Skeletal muscle tissue (tissue), 4 donors: ENCODE data around the gene PRIMA1. TPM values are rescaled to one million over a fixed set of nuclear protein-coding genes. Genes with fewer than 3 reads are reported as not detected.
A peak's percentile ranks its signal among the peaks of the same experiment; 100 is the strongest.

Experiments used
- H3K27ac ChIP-seq: one replicate; pipeline ENCODE4 v1.7.0; 2013; ENCODE audit warnings: mild to moderate bottlenecking, low read depth, low read length, inconsistent platforms
- H3K27me3 ChIP-seq, 3 donors: one replicate each; pipeline ENCODE4 v1.7.0; 2013; ENCODE audit warnings: low read length in 3 of 3; ENCODE audit not compliant: control insufficient read depth in 3 of 3, insufficient read depth in 3 of 3
- H3K36me3 ChIP-seq, 3 donors: one replicate each; pipeline ENCODE4 v1.7.0; 2013; ENCODE audit warnings: low read length in 3 of 3; ENCODE audit not compliant: control insufficient read depth in 3 of 3, insufficient read depth in 3 of 3
- H3K4me1 ChIP-seq, 3 donors: one replicate each; pipeline ENCODE4 v1.7.0; 2013; ENCODE audit warnings: low read length in 3 of 3, mild to moderate bottlenecking in 3 of 3; ENCODE audit not compliant: control insufficient read depth in 3 of 3, insufficient read depth in 3 of 3
- H3K4me3 ChIP-seq, 3 donors: one replicate each; pipeline ENCODE4 v1.7.0; 2013; ENCODE audit warnings: low read length in 3 of 3
- H3K9ac ChIP-seq, 3 donors: one replicate each; pipeline ENCODE4 v1.7.0; 2013; ENCODE audit warnings: low read length in 3 of 3, mild to moderate bottlenecking in 3 of 3, moderate library complexity in 2 of 3, low read depth in 1 of 3
- H3K9me3 ChIP-seq, 3 donors: one replicate each; pipeline ENCODE4 v1.7.0; 2013; ENCODE audit warnings: low read length in 3 of 3; ENCODE audit not compliant: control insufficient read depth in 3 of 3
- total RNA-seq: library from RNA; depleted of rRNA; stranded (reverse); fragments of >200 nt; gene quantifications from one replicate; pipeline ENCODE4 v1.2.3, GENCODE V29; 2014
- donor health status: Osteomylitis.

The PRIMA1 gene
- total RNA-seq, 1 donor from 2014 or later: 0.52 TPM

GRCh38 chr14:93759719-93760307 is 28.5 kb downstream of the PRIMA1 start:
- H3K36me3 ChIP-seq: no peaks in the 10 kb centered on the region
- H3K9ac ChIP-seq: peak overlapping the region; percentile 50 to 70 (median 62)
- peaks cover 0 to 7% (median 0%) of the 10 kb centered on the region in 3 donors for H3K27me3 ChIP-seq
- peak overlapping the region; percentile 76 for H3K27ac ChIP-seq
- peak overlapping the region; percentile 27 to 45 (median 41) for H3K4me3 ChIP-seq
- H3K9me3 ChIP-seq: no peaks in the 10 kb centered on the region
- peaks cover 10 to 20% (median 11%) of the 10 kb centered on the region in 3 donors for H3K4me1 ChIP-seq

- peaks cover 10 to 29% (median 11%) of the 10 kb centered on the region in 3 donors for H3K4me1 ChIP-seq
- H3K4me3 ChIP-seq: no peak overlapping the region
- H3K27ac ChIP-seq: no peak overlapping the region
- H3K9me3 ChIP-seq: no peaks in the 10 kb centered on the region
- no peaks in the 10 kb centered on the region for H3K27me3 ChIP-seq
- H3K36me3 ChIP-seq: no peaks in the 10 kb centered on the region
- no peak overlapping the region for H3K9ac ChIP-seq
Measured at GRCh38 chr14:93757206-93757605, 31.1 kb downstream of the PRIMA1 start.

- Histone ChIP-seq H3K27me3 (no peaks in the 10 kb centered on the region), H3K4me3 (no peak overlapping the region), H3K4me1 (peaks cover 0 to 13% (median 0%) of the 10 kb centered on the region in 3 donors), H3K9me3 (no peaks in the 10 kb centered on the region), H3K9ac (no peak overlapping the region), H3K27ac (no peak overlapping the region), H3K36me3 (no peaks in the 10 kb centered on the region)
Measured at GRCh38 chr14:93753647-93754046, 34.6 kb downstream of the PRIMA1 start.

GRCh38 chr14:93752980-93753561 is 35.2 kb downstream of the PRIMA1 start:
- H3K9ac ChIP-seq: no peak overlapping the region
- peaks cover 0 to 13% (median 0%) of the 10 kb centered on the region in 3 donors for H3K4me1 ChIP-seq
- no peaks in the 10 kb centered on the region for H3K27me3 ChIP-seq
- H3K27ac ChIP-seq: no peak overlapping the region
- no peak overlapping the region for H3K4me3 ChIP-seq
- no peaks in the 10 kb centered on the region for H3K9me3 ChIP-seq
- no peaks in the 10 kb centered on the region for H3K36me3 ChIP-seq

GRCh38 chr14:93751946-93752655 is 36.2 kb downstream of the PRIMA1 start:
- Histone ChIP-seq H3K9me3 (no peaks in the 10 kb centered on the region), H3K4me1 (peaks cover 0 to 16% (median 0%) of the 10 kb centered on the region in 3 donors), H3K9ac (no peak overlapping the region), H3K36me3 (no peaks in the 10 kb centered on the region), H3K4me3 (no peak overlapping the region), H3K27ac (no peak overlapping the region), H3K27me3 (peaks cover 0 to 2% (median 0%) of the 10 kb centered on the region in 3 donors)

GRCh38 chr14:93749076-93749420 is 39.2 kb downstream of the PRIMA1 start:
- H3K36me3 ChIP-seq: no peaks in the 10 kb centered on the region
- H3K4me1 ChIP-seq: peaks cover 0 to 21% (median 0%) of the 10 kb centered on the region in 3 donors
- H3K27me3 ChIP-seq: peaks cover 0 to 6% (median 0%) of the 10 kb centered on the region in 3 donors
- H3K9me3 ChIP-seq: no peaks in the 10 kb centered on the region
- no peak overlapping the region for H3K4me3 ChIP-seq
- H3K27ac ChIP-seq: no peak overlapping the region
- no peak overlapping the region for H3K9ac ChIP-seq

GRCh38 chr14:93748208-93749075 is 39.8 kb downstream of the PRIMA1 start:
- Histone ChIP-seq H3K9ac (no peak overlapping the region), H3K27ac (no peak overlapping the region)

GRCh38 chr14:93747560-93747959 is 40.7 kb downstream of the PRIMA1 start:
- no peaks in the 10 kb centered on the region for H3K36me3 ChIP-seq
- no peaks in the 10 kb centered on the region for H3K9me3 ChIP-seq
- H3K9ac ChIP-seq: no peak overlapping the region
- no peak overlapping the region for H3K4me3 ChIP-seq
- H3K27me3 ChIP-seq: peaks cover 0 to 6% (median 0%) of the 10 kb centered on the region in 3 donors
- no peak overlapping the region for H3K27ac ChIP-seq
- peaks cover 0 to 18% (median 0%) of the 10 kb centered on the region in 3 donors for H3K4me1 ChIP-seq

More at GRCh38 chr14:93748208-93749075, 39.8 kb downstream of the PRIMA1 start:
- Histone ChIP-seq H3K36me3 (no peaks in the 10 kb centered on the region), H3K9me3 (no peaks in the 10 kb centered on the region), H3K4me1 (peaks cover 0 to 18% (median 0%) of the 10 kb centered on the region in 3 donors), H3K27me3 (peaks cover 0 to 6% (median 0%) of the 10 kb centered on the region in 3 donors), H3K4me3 (no peak overlapping the region)

GRCh38 chr14:93747102-93747501 is 41.2 kb downstream of the PRIMA1 start:
- no peak overlapping the region for H3K4me3 ChIP-seq
- peaks cover 0 to 22% (median 0%) of the 10 kb centered on the region in 3 donors for H3K4me1 ChIP-seq
- H3K9ac ChIP-seq: no peak overlapping the region
- H3K36me3 ChIP-seq: no peaks in the 10 kb centered on the region
- H3K27ac ChIP-seq: no peak overlapping the region
- no peaks in the 10 kb centered on the region for H3K9me3 ChIP-seq
- peaks cover 0 to 6% (median 0%) of the 10 kb centered on the region in 3 donors for H3K27me3 ChIP-seq
